Panc1 (cell line): ENCODE data around the gene ATF7. TPM values are rescaled to one million over a fixed set of nuclear protein-coding genes. Genes with fewer than 3 reads are reported as not detected.

ENCODE experiments used
- ATAC-seq: fragments of 200-7000 bp; cut with Tn5 transposase; 2 replicates; pipeline ENCODE4 v1.9.1; 2020; ENCODE audit warnings: mild to moderate bottlenecking, moderate library complexity
- BruUV-seq: library from RNA; stranded (reverse); fragments of 400-500 nt; replicated peaks from 2 replicates; lab custom pipeline; 2021; lab: Mats Ljungman, UMichigan
- CTCF ChIA-PET: fragments of 300-600 bp; sonication (Branson Sonifier 250); formaldehyde crosslinking; loops from one replicate; lab custom pipeline; 2022; ENCODE audit warnings: antibody characterized with exemption; lab: Charles Lee
- POLR2A ChIA-PET: fragments of 300-600 bp; sonication (Branson Sonifier 250); formaldehyde crosslinking; loops from one replicate; lab custom pipeline; 2022; ENCODE audit warnings: antibody characterized with exemption; lab: Charles Lee
- DNase-seq: peaks from one replicate; pipeline ENCODE4 v3.0.0-alpha.2; 2010; ENCODE audit warnings: low read depth, low spot score
- H3K27ac ChIP-seq: 2 replicates; pipeline ENCODE4 v1.5.1; 2011; ENCODE audit warnings: mild to moderate bottlenecking, low read length, inconsistent platforms
- H3K27me3 ChIP-seq: fragments of 200-500 bp; sonication (Bioruptor generic); 2 replicates; pipeline ENCODE4 v1.6.0; 2014; ENCODE audit warnings: low read length, inconsistent platforms; ENCODE audit not compliant: control insufficient read depth, insufficient read depth
- H3K36me3 ChIP-seq: fragments of 200-500 bp; sonication (Bioruptor generic); 2 replicates; pipeline ENCODE4 v1.5.1; 2014; ENCODE audit warnings: inconsistent platforms, mild to moderate bottlenecking, low read length, moderate library complexity; ENCODE audit not compliant: control insufficient read depth, insufficient read depth
- H3K4me1 ChIP-seq: 2 replicates; pipeline ENCODE4 v1.5.1; 2011; ENCODE audit warnings: inconsistent platforms, mild to moderate bottlenecking, low read length, moderate library complexity; ENCODE audit not compliant: control insufficient read depth, insufficient read depth
- H3K4me3 ChIP-seq, 2 experiments: 2 replicates each; pipeline ENCODE4 v1.5.1; 2011 to 2012; ENCODE audit warnings: low read depth in 2 of 2, low read length in 2 of 2, mild to moderate bottlenecking in 2 of 2, inconsistent platforms in 1 of 2, moderate library complexity in 1 of 2
- H3K9me3 ChIP-seq: fragments of 200-500 bp; sonication (Bioruptor generic); 2 replicates; pipeline ENCODE4 v1.5.1; 2014; ENCODE audit warnings: low read depth, mild to moderate bottlenecking, inconsistent platforms, low read length, moderate library complexity; ENCODE audit not compliant: control insufficient read depth, insufficient read depth
- CTCF ChIP-seq: fragments of 450-650 bp; IDR thresholded peaks from 2 replicates; pipeline ENCODE4 v1.5.1; 2017; ENCODE audit warnings: mild to moderate bottlenecking
- POLR2AphosphoS5 ChIP-seq: IDR thresholded peaks from 2 replicates; pipeline ENCODE4 v1.6.1; 2012; ENCODE audit warnings: mild to moderate bottlenecking, low read depth, low read length, moderate library complexity
- REST ChIP-seq, 2 experiments: IDR thresholded peaks; 2 replicates each; pipeline ENCODE4 v1.6.1; 2011 to 2012; ENCODE audit warnings: low read depth in 2 of 2, control low read depth in 1 of 2, low read length in 1 of 2, mild to moderate bottlenecking in 1 of 2, moderate library complexity in 1 of 2; ENCODE audit not compliant: insufficient read depth in 1 of 2
- SIN3A ChIP-seq: IDR thresholded peaks from 2 replicates; pipeline ENCODE4 v1.6.1; 2012; ENCODE audit warnings: low read depth, mild to moderate bottlenecking, low read length, moderate library complexity, borderline replicate concordance; ENCODE audit not compliant: insufficient read depth
- TCF7L2 ChIP-seq: IDR thresholded peaks from 2 replicates; pipeline ENCODE4 v1.6.1; 2011; ENCODE audit warnings: mild to moderate bottlenecking, low read depth, low read length, inconsistent platforms
- in situ Hi-C: cut with HindIII; loops from 2 replicates; pipeline ENCODE4 v1.10.0; 2016; ENCODE audit warnings: low sequenced_read_pairs, low pct_unique_long_range_greater_than_20kb
- intact Hi-C: fragments of 100-400 bp; cut with micrococcal nuclease; formaldehyde crosslinking; loops from one replicate; pipeline ENCODE4 v1.10.0; 2022; ENCODE audit not compliant: unreplicated experiment
- total RNA-seq: library from RNA; stranded (reverse); gene quantifications from one replicate; pipeline ENCODE4 v1.2.1, GENCODE V29; 2021; ENCODE audit not compliant: unreplicated experiment

ATF7 gene
- total RNA-seq, 1 experiment from 2014 or later = 29.5 TPM

GRCh38 chr12:53616950-53617349 lies 9.2 kb downstream of the ATF7 start:
- Histone ChIP-seq H3K27ac (no peak overlapping the region), H3K27me3 (no peaks in the 10 kb centered on the region), H3K4me1 (no peaks in the 10 kb centered on the region), H3K36me3 (no peaks in the 10 kb centered on the region), H3K4me3 (no peak overlapping the region), H3K9me3 (no peaks in the 10 kb centered on the region)
- in situ Hi-C loops = no loop called here
- BruUV-seq = no TSS peak
- ChIA-PET CTCF (no interaction called here), POLR2A (no interaction called here)
- no peak for TF ChIP-seq POLR2AphosphoS5
- no peak for TF ChIP-seq CTCF
- no peak for TF ChIP-seq TCF7L2
- TF ChIP-seq REST (IDR thresholded peaks at IDR 0.05; ENCODE audit: insufficient read depth in 1 of 2, low read depth in 2 of 2, low read length in 1 of 2) = no peak
- no peak for TF ChIP-seq SIN3A
- ATAC-seq (no peak), DNase-seq (no peak)
- intact Hi-C loops = no loop called here

- Histone ChIP-seq H3K9me3 (no peaks in the 10 kb centered on the region), H3K27ac (no peak overlapping the region), H3K4me1 (no peaks in the 10 kb centered on the region), H3K36me3 (no peaks in the 10 kb centered on the region), H3K4me3 (no peak overlapping the region), H3K27me3 (no peaks in the 10 kb centered on the region)
- DNase-seq (no peak), ATAC-seq (no peak)
- in situ Hi-C loops (no loop called here), intact Hi-C loops (no loop called here)
- TF ChIP-seq POLR2AphosphoS5 (no peak), TCF7L2 (no peak), CTCF (no peak), REST (IDR thresholded peaks at IDR 0.05; ENCODE audit: insufficient read depth in 1 of 2, low read depth in 2 of 2, low read length in 1 of 2) (no peak), SIN3A (no peak)
- CTCF ChIA-PET = interaction anchor here (0.8 kb wide), 1 partner anchor 142 kb away, joined by 3 read pairs; no protein-coding TSS in a partner anchor
- TSS peak; percentile 31 for BruUV-seq
- POLR2A ChIA-PET = interaction anchor here (0.5 to 0.7 kb wide), 2 partner anchors 10 to 11 kb away, joined by 3 to 8 read pairs; no protein-coding TSS in a partner anchor
These were observed 12.4 kb downstream of the ATF7 start for GRCh38 chr12:53613821-53614220.
